Smooth muscle cell of bladder (primary cell): ENCODE results near the gene NPBWR2. TPM values are rescaled to one million over a fixed set of nuclear protein-coding genes. Genes with fewer than 3 reads are reported as not detected.

Experiments
- total RNA-seq: library from RNA; depleted of rRNA; stranded (reverse); fragments of >200 nt; gene quantifications from 2 replicates; pipeline ENCODE4 v1.2.3, GENCODE V29; 2014

NPBWR2 gene
- not detected in 2 replicates for total RNA-seq

GRCh38 chr20:64106981-64107735 lies at the start of gene NPBWR2:
TSS of gene NPBWR2 (minus strand) at chr20:64107565. CDS start at chr20:64106831, 734 bp downstream.

DNA sequence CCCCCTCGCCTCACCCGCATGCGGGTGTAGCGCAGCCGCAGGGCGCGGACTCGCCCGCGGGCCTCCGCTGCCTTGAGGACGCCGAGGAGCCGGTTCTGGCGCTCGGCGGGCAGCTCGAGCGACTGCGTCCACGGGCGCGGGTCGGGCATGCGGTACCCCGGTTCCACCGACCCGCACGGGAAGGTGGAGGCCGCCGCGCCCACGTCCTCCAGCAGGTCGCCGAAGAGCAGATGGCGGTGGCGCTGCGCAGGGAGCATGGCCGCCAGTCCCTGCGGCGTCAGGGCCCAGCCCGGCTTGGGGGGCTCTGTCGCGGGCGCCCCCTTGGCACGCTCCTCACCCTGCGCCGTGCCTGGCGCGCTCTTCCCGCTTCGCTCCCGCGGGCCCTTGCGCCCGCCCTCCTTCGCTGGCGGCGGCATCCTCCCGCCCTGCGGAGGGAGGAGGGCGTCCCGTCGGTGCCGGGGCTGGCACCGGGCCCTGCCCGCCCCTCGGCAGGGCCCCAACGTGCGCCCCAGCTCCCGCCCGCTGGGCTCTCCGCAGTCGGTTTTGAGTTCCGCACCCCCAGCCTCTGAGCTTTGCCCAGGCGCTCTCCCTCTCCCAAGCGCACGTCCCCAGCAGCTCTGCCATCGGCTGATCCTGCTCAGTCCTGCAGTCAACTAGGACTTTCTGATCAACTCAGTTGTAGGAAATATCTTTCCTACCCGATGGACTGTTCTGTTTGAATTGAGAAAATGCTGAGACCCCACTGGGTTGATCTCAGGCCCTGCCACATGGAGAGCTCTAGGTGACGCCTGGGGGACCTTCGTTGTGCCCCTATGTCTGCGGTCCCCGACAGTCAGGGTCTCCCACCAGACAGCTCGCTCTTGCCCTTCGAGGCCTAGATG lies 23.3 kb downstream of the NPBWR2 start, which contains the start of gene LKAAEAR1:
Gene LKAAEAR1 (minus strand): TSS at position 595 of the 881 bp plus-strand sequence. CDS start 179 bp downstream, at position 416.

GRCh38 chr20:64080013-64080812 lies 27.2 kb downstream of the NPBWR2 start, which contains the start of gene OPRL1:
TSS of gene OPRL1 (plus strand) at chr20:64080082. CDS start at chr20:64092721, 12,639 bp downstream.

DNA sequence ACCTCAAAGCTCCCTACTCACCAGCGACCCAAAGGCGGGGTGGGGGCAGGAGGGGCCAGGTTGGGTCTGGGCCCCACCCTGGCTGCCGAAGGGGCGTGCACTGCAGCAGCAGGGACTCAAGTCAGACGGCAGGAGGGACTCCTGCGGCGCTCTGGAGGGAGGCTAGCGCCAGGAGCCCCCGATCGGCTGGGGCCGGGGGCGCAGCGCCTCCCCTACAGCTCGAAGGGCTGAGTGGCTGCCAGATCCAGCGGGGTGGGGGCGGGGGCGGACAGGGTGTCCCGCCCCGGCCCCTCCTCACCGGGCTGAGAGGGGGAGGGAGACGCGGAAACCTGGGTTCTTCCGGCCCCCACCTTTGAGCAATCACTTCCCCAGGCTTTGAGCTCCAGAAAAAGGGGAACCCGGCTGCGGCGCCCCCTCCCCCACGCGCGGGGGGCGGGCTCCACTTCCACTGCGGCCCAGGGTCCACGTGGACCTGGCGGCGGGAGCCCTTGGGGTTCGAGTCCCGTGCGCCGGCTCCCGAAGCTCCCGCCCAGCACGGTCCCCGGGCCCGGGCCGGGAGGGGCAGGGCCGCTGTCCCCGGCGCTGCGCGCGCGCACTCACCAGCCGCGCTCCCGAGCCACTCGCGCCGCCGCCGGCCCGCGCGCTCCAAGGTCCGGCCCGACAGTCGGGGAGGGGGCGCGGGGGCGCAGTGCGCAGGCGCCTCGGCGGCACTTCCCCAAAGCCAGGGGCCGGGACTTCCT lies 27.9 kb downstream of the NPBWR2 start, which contains the start of gene RGS19:
Gene RGS19 (minus strand): TSS at position 246 of the 740 bp plus-strand sequence. CDS start 2,632 bp downstream, outside the sequence.

DNA sequence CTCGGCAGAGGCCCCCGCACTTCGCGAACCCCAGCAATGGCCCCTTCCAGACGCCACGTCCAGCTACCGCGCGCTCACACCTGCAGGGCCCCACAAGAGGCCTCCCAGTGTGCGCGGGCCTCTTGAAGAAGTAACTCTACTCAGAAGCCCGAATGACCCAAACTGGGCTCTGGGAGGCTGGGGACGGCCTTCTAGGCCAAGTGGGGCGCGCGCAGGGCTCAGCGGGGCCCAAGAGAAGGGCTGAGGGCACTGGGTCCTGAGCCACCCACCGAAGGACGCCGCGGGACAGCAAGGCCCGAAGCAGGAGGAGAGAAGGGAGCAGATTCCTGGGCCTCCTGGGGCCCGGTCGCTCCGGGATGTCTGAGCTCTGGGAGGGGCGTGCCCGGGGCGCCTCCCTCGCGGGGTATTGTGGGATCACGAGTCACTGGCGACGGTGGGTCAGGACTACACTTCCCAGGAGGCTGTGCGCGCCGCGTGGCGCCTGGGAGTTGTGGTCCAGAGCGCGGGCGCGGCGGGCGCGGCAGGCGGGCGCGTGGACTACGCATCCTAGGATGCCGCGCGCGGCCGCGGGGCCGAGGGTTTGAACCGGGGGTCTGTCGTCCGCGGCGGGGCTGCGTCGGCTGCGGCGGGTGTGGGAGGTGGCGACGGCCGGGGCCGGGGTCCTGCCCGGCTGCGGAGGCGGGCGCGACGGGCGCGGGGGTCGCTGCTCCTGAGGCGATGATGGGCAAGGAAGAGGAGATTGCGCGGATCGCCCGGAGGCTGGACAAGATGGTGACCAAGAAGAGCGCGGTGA lies 44.6 kb downstream of the NPBWR2 start, which contains the start of gene TCEA2:
Gene TCEA2 (plus strand): TSS at position 603 of the 793 bp plus-strand sequence. CDS start 115 bp downstream, at position 718.

Other genes with a start within 250 kb of the NPBWR2 start
- gene ABHD16B, start 246.1 kb downstream of the NPBWR2 start, total RNA-seq, result not detected in 2 replicates
- 112 and 116 TPM in 2 replicates for gene TPD52L2, start 242.3 kb downstream of the NPBWR2 start, total RNA-seq
- gene DNAJC5, start 212.4 kb downstream of the NPBWR2 start, total RNA-seq, result 49.6 and 68.2 TPM in 2 replicates
- 14.5 and 15.9 TPM in 2 replicates for gene UCKL1, start 151.1 kb downstream of the NPBWR2 start, total RNA-seq
- gene ZNF512B, start 137.6 kb downstream of the NPBWR2 start, total RNA-seq, result 4.7 and 6.1 TPM in 2 replicates
- gene SAMD10, start 127.9 kb downstream of the NPBWR2 start, total RNA-seq, result 0.28 and 0.43 TPM in 2 replicates
- gene PRPF6, start 126.4 kb downstream of the NPBWR2 start, total RNA-seq, result 57.0 and 63.9 TPM in 2 replicates
- 0.57 and 0.92 TPM in 2 replicates for gene C20orf204, start 71.4 kb downstream of the NPBWR2 start, total RNA-seq
- gene SOX18, start 57.9 kb downstream of the NPBWR2 start, total RNA-seq, result 0.18 TPM in 1 of 2 replicates, not detected in the other
- 27.3 and 33.7 TPM in 2 replicates for gene TCEA2, start 44.4 kb downstream of the NPBWR2 start, total RNA-seq
- gene RGS19, start 28.0 kb downstream of the NPBWR2 start, total RNA-seq, result 7.3 and 7.8 TPM in 2 replicates
- 1.6 and 1.9 TPM in 2 replicates for gene OPRL1, start 27.5 kb downstream of the NPBWR2 start, total RNA-seq
- 0.14 TPM in 1 of 2 replicates, not detected in the other for gene LKAAEAR1, start 23.2 kb downstream of the NPBWR2 start, total RNA-seq
- not detected in 2 replicates for gene MYT1, start 56.9 kb upstream of the NPBWR2 start, total RNA-seq
- gene PCMTD2, start 148.2 kb upstream of the NPBWR2 start, total RNA-seq, result 37.7 and 41.5 TPM in 2 replicates